HepG2 (cell line): Measurements from ENCODE around the gene SMIM1. TPM values are rescaled to one million over a fixed set of nuclear protein-coding genes. Genes with fewer than 3 reads are reported as not detected.

Source experiments
- CBX5 ChIP-seq: sonication (generic); formaldehyde crosslinking; IDR thresholded peaks from 2 replicates; pipeline ENCODE4 v1.4.0; 2020; ENCODE audit warnings: missing genetic modification reagents, borderline replicate concordance
- CHD2 ChIP-seq: IDR thresholded peaks from 2 replicates; pipeline ENCODE4 v1.6.1; 2011; ENCODE audit warnings: low read depth, low read length, improper control_type of control experiment
- CSRNP2 ChIP-seq: sonication (generic); formaldehyde crosslinking; conservative IDR thresholded peaks from 2 replicates; pipeline ENCODE4 v1.8.0; 2022; ENCODE audit warnings: low read depth, missing genetic modification reagents
- DPF2 ChIP-seq: sonication (generic); formaldehyde crosslinking; IDR thresholded peaks from 2 replicates; pipeline ENCODE4 v1.4.0; 2020; ENCODE audit warnings: mild to moderate bottlenecking, low read depth, missing genetic modification reagents, borderline replicate concordance
- HDAC1 ChIP-seq: sonication (generic); formaldehyde crosslinking; IDR thresholded peaks from 2 replicates; pipeline ENCODE4 v1.5.1; 2020; ENCODE audit warnings: mild to moderate bottlenecking, missing genetic modification reagents
- KMT2A ChIP-seq: sonication (generic); formaldehyde crosslinking; IDR thresholded peaks from 2 replicates; pipeline ENCODE4 v1.4.0; 2020; ENCODE audit warnings: missing genetic modification reagents
- LBX2 ChIP-seq: sonication (generic); formaldehyde crosslinking; IDR thresholded peaks from 2 replicates; pipeline ENCODE4 v1.5.0; 2020; ENCODE audit warnings: missing genetic modification reagents, mild to moderate bottlenecking, borderline replicate concordance
- POLR2AphosphoS5 ChIP-seq: IDR thresholded peaks from 2 replicates; pipeline ENCODE4 v1.6.1; 2012; ENCODE audit warnings: low read depth, low read length
- SAFB2 ChIP-seq: sonication (generic); formaldehyde crosslinking; IDR thresholded peaks from 2 replicates; pipeline ENCODE4 v1.5.1; 2020; ENCODE audit warnings: missing genetic modification reagents, low read depth, mild to moderate bottlenecking, borderline replicate concordance
- TMF1 ChIP-seq: sonication (generic); formaldehyde crosslinking; IDR thresholded peaks from 2 replicates; pipeline ENCODE4 v1.8.1; 2022; ENCODE audit warnings: low read depth, missing genetic modification reagents
- TOE1 ChIP-seq: sonication (generic); formaldehyde crosslinking; IDR thresholded peaks from 2 replicates; pipeline ENCODE4 v1.4.0; 2020; ENCODE audit warnings: mild to moderate bottlenecking, missing genetic modification reagents
- ZFP90 ChIP-seq: sonication (generic); formaldehyde crosslinking; IDR thresholded peaks from 2 replicates; pipeline ENCODE4 v1.8.0; 2022; ENCODE audit warnings: missing genetic modification reagents, mild to moderate bottlenecking, inconsistent platforms, borderline replicate concordance
- ZNF136 ChIP-seq: sonication (generic); formaldehyde crosslinking; IDR thresholded peaks from 2 replicates; pipeline ENCODE4 v1.8.1; 2022; ENCODE audit warnings: low read depth, mild to moderate bottlenecking, moderate library complexity, missing genetic modification reagents
- ZNF17 ChIP-seq: sonication (generic); formaldehyde crosslinking; IDR thresholded peaks from 2 replicates; pipeline ENCODE4 v1.5.0; 2020; ENCODE audit warnings: mild to moderate bottlenecking, missing genetic modification reagents
- ZNF350 ChIP-seq: sonication (generic); formaldehyde crosslinking; IDR thresholded peaks from 2 replicates; pipeline ENCODE4 v1.4.0; 2020; ENCODE audit warnings: mild to moderate bottlenecking, low read depth, missing genetic modification reagents, borderline replicate concordance
- ZNF556 ChIP-seq: sonication (generic); formaldehyde crosslinking; IDR thresholded peaks from 2 replicates; pipeline ENCODE4 v1.4.0; 2020; ENCODE audit warnings: mild to moderate bottlenecking, missing genetic modification reagents, borderline replicate concordance
- ZNF598 ChIP-seq: sonication (generic); formaldehyde crosslinking; IDR thresholded peaks from 2 replicates; pipeline ENCODE4 v1.5.1; 2020; ENCODE audit warnings: mild to moderate bottlenecking, missing genetic modification reagents, borderline replicate concordance
- polyA plus RNA-seq, 8 experiments: library from polyadenylated mRNA; depleted of rRNA in 3 of 8; stranded (reverse) in 7 of 8; unstranded in 1 of 8; fragments of >200 nt; fragmentation: Illumina TruSeq in 4 of 8; extraction: Trizol in 4 of 8; gene quantifications; 2 replicates each; pipeline versions ENCODE4 v1.2.1 to v1.2.3, GENCODE V29; 2011 to 2016; ENCODE audit warnings: low read depth in 4 of 8, missing spikeins in 1 of 8, mixed read lengths in 1 of 8; ENCODE audit not compliant: insufficient read depth in 1 of 8
- total RNA-seq, 5 experiments: library from RNA; depleted of rRNA; stranded (reverse); fragments of >200 nt; fragmentation: Illumina TruSeq; extraction: Trizol; gene quantifications; 2 replicates each; pipeline ENCODE4 v1.2.3, GENCODE V29; 2016; ENCODE audit warnings: low read depth in 1 of 5

The SMIM1 gene
- total and polyA plus RNA-seq, 2 of the 13 experiments (the other 11 are each of a cell fraction or from before 2014, with no cell fraction given): 12.4 to 56.3 TPM

DNA sequence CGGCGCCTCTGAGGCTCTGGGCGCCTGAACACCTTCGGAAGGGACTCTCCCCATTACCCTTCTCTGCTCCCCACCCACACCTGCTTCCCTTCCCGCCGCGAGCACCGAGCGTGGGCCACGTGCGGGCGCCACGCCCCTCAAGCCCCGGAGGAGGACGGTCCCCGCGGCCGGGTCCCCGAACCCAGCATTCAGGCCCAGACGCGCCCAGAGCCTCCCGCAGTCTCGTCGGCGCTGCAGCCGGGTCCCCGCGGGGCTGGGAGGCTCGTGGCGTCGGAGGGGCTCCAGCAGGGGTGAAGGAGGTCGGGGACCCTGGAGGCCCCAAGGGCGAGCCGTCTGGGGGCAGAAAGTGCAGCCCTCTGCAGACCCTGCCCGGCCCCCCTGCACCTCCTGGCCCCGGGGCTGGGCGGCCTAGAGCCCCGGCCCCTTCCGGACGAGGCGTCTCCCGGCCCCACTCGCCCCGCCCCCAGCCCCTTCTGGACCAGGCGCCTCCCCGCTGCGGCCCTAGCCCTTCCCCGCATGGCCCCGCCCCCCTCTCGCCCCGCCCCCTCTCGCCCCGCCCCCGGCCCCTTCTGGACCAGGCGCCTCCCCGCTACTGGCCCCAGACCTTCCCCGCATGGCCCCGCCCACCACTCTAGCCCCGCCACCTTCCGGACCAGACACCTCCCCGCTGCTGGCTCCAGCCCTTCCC is 378 bp upstream of the SMIM1 start (continued):
- no peak; the same call in 1 of the 2 replicates for TF ChIP-seq ZNF598 (CRISPR knock-in tag)
- TF ChIP-seq CSRNP2 (CRISPR knock-in tag): no peak
- TF ChIP-seq CHD2: no peak
- no peak for TF ChIP-seq ZNF136
- TF ChIP-seq TOE1 (CRISPR knock-in tag): no peak
- 0 out of 2 replicates have a peak, but pooled peaks have one; percentile 20 for TF ChIP-seq ZNF350 (CRISPR knock-in tag)
- TF ChIP-seq LBX2 (CRISPR knock-in tag): no peak
- peak; percentile 57 for TF ChIP-seq HDAC1 (CRISPR knock-in tag)
- TF ChIP-seq POLR2AphosphoS5: peak; percentile 54
- no peak for TF ChIP-seq KMT2A (CRISPR knock-in tag)
- no peak for TF ChIP-seq DPF2 (CRISPR knock-in tag)
- TF ChIP-seq TMF1 (CRISPR knock-in tag): no peak
- no peak; the same call in 1 of the 2 replicates for TF ChIP-seq SAFB2 (CRISPR knock-in tag)
- no peak for TF ChIP-seq ZNF17 (CRISPR knock-in tag)
- no peak for TF ChIP-seq ZNF556 (CRISPR knock-in tag)
- TF ChIP-seq ZFP90: no peak
- no peak for TF ChIP-seq CBX5 (CRISPR knock-in tag)
